ENCODE data around the gene GALNT9.

GALNT9 gene

GRCh38 chr12:132182206-132182710, 147.1 kb downstream of the GALNT9 start:
- ATAC-seq (no peak), DNase-seq (no peak)
- no peak overlapping the region for H3K4me3 Mint-ChIP-seq
- no peak overlapping the region for H3K27ac Mint-ChIP-seq
- H3K27me3 Mint-ChIP-seq, result no peaks in the 10 kb centered on the region
- no peaks in the 10 kb centered on the region for H3K9me3 Mint-ChIP-seq
- peaks cover 47% of the 10 kb centered on the region for H3K4me1 Mint-ChIP-seq

DNA sequence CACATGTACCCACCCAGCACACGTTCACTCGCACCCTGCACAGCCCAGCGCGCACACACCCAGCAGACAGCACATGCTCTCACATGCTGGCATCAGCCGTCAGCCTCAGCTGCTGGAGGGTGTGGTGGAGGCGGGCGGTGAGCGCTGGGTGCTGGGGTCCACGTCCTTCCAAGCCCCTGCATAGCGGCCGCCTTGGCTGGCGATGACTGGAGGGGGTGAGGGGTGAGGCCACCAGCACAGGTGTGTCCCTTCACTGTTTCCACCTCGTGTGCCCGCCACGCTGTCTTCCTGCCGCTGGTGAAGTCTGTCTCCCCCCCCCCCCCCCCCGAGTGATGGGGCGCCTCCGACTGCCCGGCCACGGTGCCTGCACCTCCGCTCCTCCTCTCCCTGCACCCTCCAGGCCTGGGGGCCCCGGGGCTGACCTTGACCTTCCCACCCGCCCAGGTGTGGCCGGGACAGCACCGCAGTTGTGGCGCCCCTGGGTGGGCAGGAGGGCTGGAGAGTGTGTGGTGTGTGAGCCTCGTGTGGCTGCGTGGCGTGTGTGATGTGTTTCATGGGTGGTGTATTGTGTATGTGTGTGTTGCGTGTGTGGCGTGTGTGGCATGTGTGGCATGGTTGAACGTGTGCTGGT, 147.7 kb downstream of the GALNT9 start:
- no peak for DNase-seq
- H3K4me3 Mint-ChIP-seq, result no peak overlapping the region
- peaks cover 45% of the 10 kb centered on the region for H3K4me1 Mint-ChIP-seq
- H3K27me3 Mint-ChIP-seq, result no peaks in the 10 kb centered on the region
- H3K9me3 Mint-ChIP-seq, result no peaks in the 10 kb centered on the region
- H3K27ac Mint-ChIP-seq, result peak overlapping the region in 1 of 2 donors; percentile 79
- peak; percentile 22 for ATAC-seq

DNA sequence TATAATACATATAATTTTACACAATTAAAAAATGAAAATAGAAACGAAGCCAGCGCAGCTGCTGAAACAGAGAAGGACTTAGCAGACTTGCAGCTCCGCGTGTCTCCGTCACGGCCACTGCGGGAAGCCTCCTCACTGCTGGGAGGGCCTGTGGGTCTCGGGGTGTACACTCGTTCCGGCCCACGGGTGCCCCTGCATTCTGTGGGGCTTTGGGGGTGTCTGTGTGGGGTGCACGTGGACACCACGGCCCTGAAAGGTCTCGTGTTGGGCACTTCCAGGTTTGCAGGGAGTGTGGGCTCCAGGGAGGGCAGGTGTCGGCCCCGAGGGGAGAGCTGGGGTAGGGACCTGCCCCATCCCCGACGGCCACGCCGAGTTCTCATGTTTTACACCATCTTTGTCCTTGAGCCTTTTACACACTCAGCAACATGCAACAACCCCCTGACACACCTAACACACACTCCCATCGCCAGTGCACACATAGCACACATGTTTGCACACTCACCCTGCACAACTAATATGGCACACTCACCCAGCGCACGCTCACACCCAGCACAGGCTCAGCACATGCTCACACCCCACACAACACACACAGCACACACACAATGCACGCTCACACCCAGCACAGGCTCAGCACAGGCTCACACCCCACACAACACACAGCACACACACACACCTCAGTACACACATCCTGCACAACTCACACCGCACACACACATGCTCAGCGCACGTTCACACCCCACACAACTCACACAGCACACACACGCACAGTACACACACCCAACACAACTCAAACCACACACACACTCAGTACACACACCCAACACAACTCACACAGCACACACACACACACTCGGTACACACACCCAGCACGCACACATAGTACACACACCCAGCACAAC, 148.5 kb downstream of the GALNT9 start:
- ATAC-seq (no peak), DNase-seq (no peak)
- Mint-ChIP-seq H3K27ac (no peak overlapping the region), H3K27me3 (no peaks in the 10 kb centered on the region), H3K9me3 (no peaks in the 10 kb centered on the region), H3K4me3 (no peak overlapping the region), H3K4me1 (peaks cover 42% of the 10 kb centered on the region)

DNA sequence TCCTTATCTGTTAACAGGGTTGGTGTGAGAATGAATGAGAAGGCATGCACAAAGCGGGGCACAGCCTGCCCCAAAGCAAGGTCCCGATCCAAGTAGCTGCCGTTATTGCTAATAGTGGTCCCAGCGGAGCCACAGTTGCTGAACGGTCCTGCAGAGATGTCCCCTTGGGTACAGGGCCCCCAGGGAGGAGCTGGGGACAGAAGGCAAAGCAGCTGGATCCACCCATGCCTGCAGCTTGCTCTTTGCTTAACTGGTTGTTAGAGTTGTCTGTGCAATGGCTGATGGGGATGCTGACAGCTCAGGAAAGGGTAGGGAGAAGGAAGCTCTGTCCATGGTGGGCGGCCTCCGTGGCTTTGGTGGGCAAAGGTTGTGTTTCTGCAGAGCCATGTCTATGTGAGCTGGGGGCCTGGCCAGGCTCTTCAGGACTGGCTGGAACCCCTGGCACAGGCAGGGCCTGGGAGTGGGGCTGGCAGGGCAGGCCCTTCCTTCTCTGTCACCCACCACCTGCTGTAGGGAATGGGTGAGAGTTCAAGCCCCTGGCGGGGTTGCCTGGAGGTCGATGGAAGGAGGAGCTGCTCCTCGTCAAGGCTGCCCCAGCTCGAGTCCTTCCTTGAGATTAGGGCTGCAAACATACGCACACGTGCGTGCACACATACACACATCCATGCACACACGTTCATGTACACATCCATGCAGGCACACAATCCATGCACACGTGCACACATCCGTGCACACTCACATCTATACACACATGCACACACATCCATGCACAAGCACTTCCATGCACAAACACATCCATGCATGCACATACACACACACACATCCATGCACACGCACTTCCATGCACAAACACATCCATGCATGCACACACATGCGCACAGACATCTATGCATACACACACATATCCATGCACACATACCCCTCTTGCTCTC, 149.7 kb downstream of the GALNT9 start:
- peak overlapping the region in 1 of 2 donors; percentile 80 for H3K4me3 Mint-ChIP-seq
- ATAC-seq (no peak), DNase-seq (no peak)
- H3K27me3 Mint-ChIP-seq, result peaks cover 2% of the 10 kb centered on the region
- no peaks in the 10 kb centered on the region for H3K9me3 Mint-ChIP-seq
- H3K4me1 Mint-ChIP-seq, result peaks cover 37% of the 10 kb centered on the region
- H3K27ac Mint-ChIP-seq, result no peak overlapping the region

- Mint-ChIP-seq H3K27ac (peak overlapping the region in 1 of 2 donors; percentile 81), H3K27me3 (peaks cover 7% of the 10 kb centered on the region), H3K4me1 (peaks cover 43% of the 10 kb centered on the region), H3K4me3 (peak overlapping the region; percentile 77 to 80), H3K9me3 (no peaks in the 10 kb centered on the region)
- ATAC-seq (peak; percentile 45), DNase-seq (no peak)
Measured at GRCh38 chr12:132178801-132179401, 150.5 kb downstream of the GALNT9 start.

DNA sequence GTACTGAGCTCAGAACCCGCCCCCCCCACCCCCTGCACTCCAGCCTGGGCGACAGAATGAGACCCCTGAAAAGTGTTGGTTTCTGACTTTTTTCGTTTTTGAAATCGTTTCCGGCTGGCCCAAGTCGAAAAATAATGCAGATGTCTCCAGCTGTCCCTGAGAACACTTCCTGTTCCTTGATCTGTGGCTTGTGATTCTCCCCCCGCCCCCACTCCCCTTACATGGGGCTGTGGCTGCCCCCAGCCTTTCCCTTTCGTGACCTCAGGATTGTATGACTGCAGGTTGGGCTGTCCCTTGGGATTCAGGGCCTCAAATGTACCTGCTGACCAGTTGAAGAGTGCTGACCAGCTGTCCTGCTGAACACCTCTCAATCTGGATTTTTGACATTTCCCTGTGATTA, 151.1 kb downstream of the GALNT9 start:
- Mint-ChIP-seq H3K9me3 (no peaks in the 10 kb centered on the region), H3K27me3 (peaks cover 10% of the 10 kb centered on the region)

GRCh38 chr12:132176920-132177551, 152.4 kb downstream of the GALNT9 start:
- Mint-ChIP-seq H3K27ac (peak overlapping the region in 1 of 2 donors; percentile 15), H3K4me3 (no peak overlapping the region), H3K4me1 (peaks cover 59% of the 10 kb centered on the region), H3K27me3 (peaks cover 23% of the 10 kb centered on the region), H3K9me3 (no peaks in the 10 kb centered on the region)
- ATAC-seq (no peak), DNase-seq (no peak)

More for the DNA sequence above, 151.1 kb downstream of the GALNT9 start:
- Mint-ChIP-seq H3K4me1 (peaks cover 49% of the 10 kb centered on the region), H3K4me3 (peak overlapping the region; percentile 77 to 80), H3K27ac (peak overlapping the region; percentile 32 to 81)
- DNase-seq, result no peak
- ATAC-seq, result no peak

DNA sequence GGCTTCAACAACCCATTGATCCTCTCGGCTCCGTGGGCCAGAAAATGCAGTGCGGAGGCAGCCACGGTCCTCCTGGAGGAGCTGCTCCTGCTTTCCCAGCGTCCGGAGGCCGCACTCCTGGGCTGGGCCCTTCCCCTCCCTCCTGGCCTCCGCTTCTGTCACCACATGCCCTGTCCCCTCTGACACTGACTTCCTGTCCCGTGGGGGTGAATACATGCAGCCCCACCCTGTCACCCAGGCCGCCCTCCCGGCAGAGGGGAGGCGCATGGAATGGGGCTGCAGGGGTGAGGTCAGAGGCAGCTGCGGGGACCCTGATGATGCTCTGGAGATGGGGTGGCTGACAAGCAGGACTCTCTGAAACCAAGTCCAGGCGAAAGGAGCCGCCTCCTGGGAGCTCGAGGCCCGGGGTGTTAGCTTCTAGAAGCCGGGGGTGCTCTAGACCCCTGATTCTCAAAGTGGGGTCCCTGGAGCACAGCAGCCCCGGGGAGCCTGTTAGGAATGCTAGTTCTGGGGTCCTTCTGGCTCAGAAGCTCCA, 152.9 kb downstream of the GALNT9 start:
- Mint-ChIP-seq H3K4me3 (no peak overlapping the region), H3K9me3 (no peaks in the 10 kb centered on the region), H3K4me1 (peaks cover 59% of the 10 kb centered on the region), H3K27me3 (peaks cover 27% of the 10 kb centered on the region), H3K27ac (no peak overlapping the region)
- no peak for ATAC-seq
- no peak for DNase-seq

DNA sequence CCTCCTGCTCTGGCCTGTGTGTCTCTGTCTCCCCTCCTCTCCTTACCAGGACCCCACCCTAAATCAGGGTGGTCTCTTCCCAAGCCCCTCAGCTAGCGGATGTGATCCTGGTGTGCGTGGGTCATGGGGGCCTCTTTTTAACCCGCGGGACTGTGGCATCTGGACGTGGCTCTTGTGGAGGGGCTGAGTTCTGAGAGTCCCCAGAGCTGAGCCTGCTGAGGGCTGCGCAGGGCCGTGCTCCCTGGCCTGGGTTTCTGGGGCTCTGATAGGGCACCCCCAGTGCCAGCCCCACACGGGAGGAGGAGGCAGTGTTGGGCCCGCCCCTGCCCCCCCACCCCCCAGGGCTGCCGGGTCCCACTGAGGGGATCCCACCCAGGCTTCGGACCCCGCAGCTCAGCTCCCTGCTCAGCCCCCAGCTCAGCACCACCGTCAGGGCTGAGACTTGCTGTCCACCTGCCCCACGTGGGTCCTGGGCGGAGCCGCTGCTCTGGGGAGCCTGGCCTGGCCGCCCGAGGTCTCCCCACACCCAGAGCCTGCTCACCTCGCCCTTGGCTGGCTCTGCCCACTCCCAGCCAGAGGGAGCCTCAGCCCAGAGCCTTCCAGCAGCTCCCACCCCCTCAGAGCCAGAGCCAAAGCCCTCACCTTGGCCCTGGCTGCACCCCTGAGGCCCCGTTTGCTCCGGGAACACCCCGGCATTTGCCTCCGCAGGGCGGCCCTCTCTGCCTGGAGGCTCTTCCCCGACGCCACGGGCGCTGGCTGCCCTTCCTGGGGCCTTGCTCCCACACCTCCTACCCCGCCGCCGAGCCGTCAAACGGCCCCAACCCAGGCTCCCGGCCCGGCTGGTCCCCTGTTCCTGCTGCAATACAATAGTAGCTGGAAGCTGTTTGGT, 153.6 kb downstream of the GALNT9 start:
- peaks cover 30% of the 10 kb centered on the region for H3K27me3 Mint-ChIP-seq
- H3K4me1 Mint-ChIP-seq, result peaks cover 54% of the 10 kb centered on the region
- ATAC-seq (peak; percentile 26), DNase-seq (no peak)
- H3K4me3 Mint-ChIP-seq, result no peak overlapping the region
- H3K9me3 Mint-ChIP-seq, result no peaks in the 10 kb centered on the region
- no peak overlapping the region for H3K27ac Mint-ChIP-seq

DNA sequence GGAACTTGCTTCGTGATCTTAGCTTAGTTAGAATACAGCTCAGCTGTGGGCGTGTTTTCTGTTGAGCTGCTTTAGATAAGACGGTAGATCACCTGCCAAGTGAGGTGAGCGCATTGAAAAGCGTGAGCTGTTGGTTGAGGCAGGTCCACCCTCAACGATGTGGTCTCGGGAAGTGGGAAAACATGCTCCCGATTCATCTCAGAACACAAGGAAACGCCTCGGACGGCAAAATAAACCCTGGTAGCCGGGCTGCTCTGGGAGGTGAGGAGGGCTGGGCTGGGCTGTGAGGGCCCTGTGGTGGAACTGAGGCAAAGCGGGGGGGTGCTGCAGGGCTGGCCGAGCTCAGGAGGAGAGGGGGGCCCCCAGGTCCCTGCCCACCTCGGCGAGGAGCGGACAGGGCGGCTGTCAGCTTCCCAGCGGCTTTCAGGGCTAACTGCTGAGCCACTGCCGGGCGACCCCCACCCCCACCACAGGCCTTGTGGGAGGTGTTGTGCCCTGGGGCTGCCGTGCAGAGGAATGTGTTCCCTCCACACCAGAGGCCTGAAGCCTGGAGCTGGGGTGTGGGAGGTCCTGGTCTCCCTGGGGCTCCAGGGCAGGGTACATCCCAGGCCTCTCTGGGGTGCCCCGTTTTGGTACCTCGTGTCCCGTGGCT, 154.4 kb downstream of the GALNT9 start:
- Mint-ChIP-seq H3K4me3 (no peak overlapping the region), H3K27ac (peak overlapping the region in 1 of 2 donors; percentile 34), H3K4me1 (peaks cover 54% of the 10 kb centered on the region), H3K9me3 (no peaks in the 10 kb centered on the region), H3K27me3 (peaks cover 37% of the 10 kb centered on the region)
- no peak for DNase-seq
- ATAC-seq, result peak; percentile 11

- Mint-ChIP-seq H3K27me3 (peaks cover 37% of the 10 kb centered on the region), H3K4me1 (peaks cover 48% of the 10 kb centered on the region), H3K9me3 (no peaks in the 10 kb centered on the region), H3K4me3 (peak overlapping the region in 1 of 2 donors; percentile 12), H3K27ac (no peak overlapping the region)
- ATAC-seq, result no peak
- no peak for DNase-seq
Measured at GRCh38 chr12:132174015-132174838, 155.2 kb downstream of the GALNT9 start.

GRCh38 chr12:132173135-132174014, 156.0 kb downstream of the GALNT9 start:
- peak overlapping the region in 1 of 2 donors; percentile 4 for H3K4me3 Mint-ChIP-seq

More at GRCh38 chr12:132173135-132174014, 156.0 kb downstream of the GALNT9 start:
- Mint-ChIP-seq H3K27ac (no peak overlapping the region), H3K4me1 (peaks cover 39% of the 10 kb centered on the region), H3K9me3 (no peaks in the 10 kb centered on the region), H3K27me3 (peaks cover 37% of the 10 kb centered on the region)
- no peak for ATAC-seq
- DNase-seq, result no peak
